Right atrium auricular region (tissue), 2 donors: Measurements from ENCODE around the gene HMGN3. TPM values are rescaled to one million over a fixed set of nuclear protein-coding genes. Genes with fewer than 3 reads are reported as not detected.
A peak's percentile ranks its signal among the peaks of the same experiment; 100 is the strongest.

Experiments used
- DNase-seq: peaks from one replicate; pipeline ENCODE4 v3.0.0-alpha.2; 2019; ENCODE audit warnings: low spot score
- H3K27ac ChIP-seq, 2 donors: fragments of 200-600 bp; sonication (generic); 1 replicate in 1 of 2; 2 replicates in 1 of 2; pipeline ENCODE4 v1.5.1; 2016 to 2019
- H3K27me3 ChIP-seq, 2 donors: fragments of 200-600 bp; sonication (generic); one replicate each; pipeline versions ENCODE4 v1.5.1 to v1.6.0; 2017 to 2019
- H3K36me3 ChIP-seq: fragments of 200-600 bp; sonication (generic); one replicate; pipeline ENCODE4 v1.5.1; 2016
- H3K4me1 ChIP-seq, 2 donors: fragments of 200-600 bp; sonication (generic); one replicate each; pipeline versions ENCODE4 v1.5.1 to v1.6.0; 2017 to 2019
- H3K4me3 ChIP-seq, 2 donors: fragments of 200-600 bp; sonication (generic); 1 replicate in 1 of 2; 2 replicates in 1 of 2; pipeline ENCODE4 v1.5.1; 2017 to 2019; ENCODE audit warnings: mild to moderate bottlenecking in 1 of 2, moderate library complexity in 1 of 2
- H3K9me3 ChIP-seq, 2 donors: fragments of 200-600 bp; sonication (generic); one replicate each; pipeline ENCODE4 v1.5.1; 2019
- CTCF ChIP-seq, 2 donors: fragments of 200-600 bp; sonication (generic); IDR thresholded peaks; one replicate each; pipeline ENCODE4 v1.5.1; 2019; ENCODE audit warnings: antibody characterized with exemption in 2 of 2
- total RNA-seq, 2 donors: library from RNA; depleted of rRNA; stranded (reverse); fragments of >200 nt; gene quantifications; one replicate each; pipeline ENCODE4 v1.1.0, GENCODE V29; 2016

HMGN3 gene
- total RNA-seq, 2 donors from 2014 or later: 77.0 to 152 TPM

- Histone ChIP-seq H3K9me3 (no peaks in the 10 kb centered on the region), H3K4me3 (no peak overlapping the region), H3K36me3 (peaks cover 26% of the 10 kb centered on the region), H3K4me1 (no peaks in the 10 kb centered on the region), H3K27me3 (no peaks in the 10 kb centered on the region), H3K27ac (peak overlapping the region in 1 of 2 donors; percentile 18)
- DNase-seq: no peak
- TF ChIP-seq CTCF (IDR thresholded peaks at IDR 0.05): no peak
Measured at GRCh38 chr6:79203753-79204253, 30.7 kb downstream of the HMGN3 start.

GRCh38 chr6:79202556-79202955 is 31.9 kb downstream of the HMGN3 start:
- no peaks in the 10 kb centered on the region for H3K4me1 ChIP-seq
- no peaks in the 10 kb centered on the region for H3K9me3 ChIP-seq
- DNase-seq: no peak
- peaks cover 24% of the 10 kb centered on the region for H3K36me3 ChIP-seq
- no peak for TF ChIP-seq CTCF (IDR thresholded peaks at IDR 0.05)
- no peaks in the 10 kb centered on the region for H3K27me3 ChIP-seq
- no peak overlapping the region for H3K4me3 ChIP-seq
- H3K27ac ChIP-seq: no peak overlapping the region

- H3K27ac ChIP-seq: no peak overlapping the region
- no peaks in the 10 kb centered on the region for H3K9me3 ChIP-seq
- DNase-seq: no peak
- no peaks in the 10 kb centered on the region for H3K4me1 ChIP-seq
- H3K4me3 ChIP-seq: no peak overlapping the region
- H3K27me3 ChIP-seq: no peaks in the 10 kb centered on the region
- TF ChIP-seq CTCF (IDR thresholded peaks at IDR 0.05): no peak
- H3K36me3 ChIP-seq: peaks cover 19% of the 10 kb centered on the region
Measured at GRCh38 chr6:79201983-79202382, 32.5 kb downstream of the HMGN3 start.

GRCh38 chr6:79201143-79201542 is 33.3 kb downstream of the HMGN3 start:
- Histone ChIP-seq H3K27ac (no peak overlapping the region), H3K27me3 (no peaks in the 10 kb centered on the region), H3K36me3 (peaks cover 14% of the 10 kb centered on the region), H3K9me3 (no peaks in the 10 kb centered on the region), H3K4me3 (no peak overlapping the region), H3K4me1 (no peaks in the 10 kb centered on the region)
- no peak for DNase-seq
- TF ChIP-seq CTCF (IDR thresholded peaks at IDR 0.05): no peak

- no peak for TF ChIP-seq CTCF (IDR thresholded peaks at IDR 0.05)
- Histone ChIP-seq H3K9me3 (no peaks in the 10 kb centered on the region), H3K27ac (no peak overlapping the region), H3K4me1 (no peaks in the 10 kb centered on the region), H3K4me3 (no peak overlapping the region), H3K36me3 (peaks cover 2% of the 10 kb centered on the region), H3K27me3 (no peaks in the 10 kb centered on the region)
- no peak for DNase-seq
Measured at GRCh38 chr6:79196912-79197311, 37.6 kb downstream of the HMGN3 start.

- H3K4me1 ChIP-seq: peaks cover 0 to 6% of the 10 kb centered on the region in 2 donors
- TF ChIP-seq CTCF (IDR thresholded peaks at IDR 0.05): no peak
- no peak overlapping the region for H3K27ac ChIP-seq
- no peak for DNase-seq
- H3K27me3 ChIP-seq: no peaks in the 10 kb centered on the region
- H3K4me3 ChIP-seq: no peak overlapping the region
- no peaks in the 10 kb centered on the region for H3K9me3 ChIP-seq
- H3K36me3 ChIP-seq: no peaks in the 10 kb centered on the region
Measured at GRCh38 chr6:79193971-79194370, 40.5 kb downstream of the HMGN3 start.
